Type B pancreatic cell (in vitro differentiated cells): Measurements from ENCODE around the gene KLK14. TPM values are rescaled to one million over a fixed set of nuclear protein-coding genes. Genes with fewer than 3 reads are reported as not detected.

ENCODE experiments used
- DNase-seq: peaks from one replicate; pipeline ENCODE4 v3.0.0; 2021; ENCODE audit warnings: mixed read lengths; ENCODE audit not compliant: unreplicated experiment; ENCODE audit errors: extremely low spot score
- H3K27ac Mint-ChIP-seq: 2 replicates; pipeline ENCODE4 v1.8.0; 2021; ENCODE audit warnings: mild to moderate bottlenecking, mixed read lengths
- H3K27me3 Mint-ChIP-seq: 2 replicates; pipeline ENCODE4 v1.8.0; 2021; ENCODE audit warnings: mixed read lengths
- H3K36me3 Mint-ChIP-seq: 2 replicates; pipeline ENCODE4 v1.8.0; 2021; ENCODE audit warnings: mixed read lengths
- H3K4me1 Mint-ChIP-seq: one replicate; pipeline ENCODE4 v1.8.0; 2021; ENCODE audit warnings: mixed read lengths; ENCODE audit not compliant: unreplicated experiment
- H3K4me3 Mint-ChIP-seq: 2 replicates; pipeline ENCODE4 v1.8.0; 2021; ENCODE audit warnings: mild to moderate bottlenecking, mixed read lengths
- H3K9me3 Mint-ChIP-seq: 2 replicates; pipeline ENCODE4 v1.8.0; 2021; ENCODE audit warnings: mixed read lengths
- CTCF ChIP-seq: fragments of 200-600 bp; sonication (generic); conservative IDR thresholded peaks from 2 replicates; pipeline ENCODE4 v1.5.0; 2021; ENCODE audit warnings: antibody characterized with exemption, mild to moderate bottlenecking
- total RNA-seq: library from RNA; stranded (reverse); gene quantifications from 2 replicates; pipeline ENCODE4 v1.2.1, GENCODE V29; 2021; ENCODE audit warnings: low replicate concordance

The KLK14 gene
- total RNA-seq, 1 donor from 2014 or later, result 0.43 TPM

- no peak for DNase-seq
- Mint-ChIP-seq H3K27me3 (peaks cover 36% of the 10 kb centered on the region), H3K36me3 (no peaks in the 10 kb centered on the region), H3K9me3 (no peaks in the 10 kb centered on the region), H3K4me3 (no peak overlapping the region), H3K27ac (no peak overlapping the region), H3K4me1 (no peaks in the 10 kb centered on the region)
- TF ChIP-seq CTCF, result no peak
Observed at GRCh38 chr19:51119101-51119500, 36.4 kb upstream of the KLK14 start.

- Mint-ChIP-seq H3K4me3 (no peak overlapping the region), H3K27me3 (peaks cover 33% of the 10 kb centered on the region), H3K27ac (no peak overlapping the region), H3K9me3 (no peaks in the 10 kb centered on the region), H3K36me3 (no peaks in the 10 kb centered on the region), H3K4me1 (no peaks in the 10 kb centered on the region)
- TF ChIP-seq CTCF, result no peak
- no peak for DNase-seq
Observed at GRCh38 chr19:51116736-51117286, 34.1 kb upstream of the KLK14 start.

- H3K27ac Mint-ChIP-seq, result no peak overlapping the region
- H3K9me3 Mint-ChIP-seq, result no peaks in the 10 kb centered on the region
- no peak overlapping the region for H3K4me3 Mint-ChIP-seq
- TF ChIP-seq CTCF, result no peak
- H3K36me3 Mint-ChIP-seq, result no peaks in the 10 kb centered on the region
- no peak for DNase-seq
- peaks cover 32% of the 10 kb centered on the region for H3K27me3 Mint-ChIP-seq
- H3K4me1 Mint-ChIP-seq, result no peaks in the 10 kb centered on the region
Observed at GRCh38 chr19:51114087-51114729, 31.5 kb upstream of the KLK14 start.

- Mint-ChIP-seq H3K27me3 (peaks cover 20% of the 10 kb centered on the region), H3K27ac (no peak overlapping the region), H3K4me3 (no peak overlapping the region), H3K9me3 (no peaks in the 10 kb centered on the region), H3K36me3 (no peaks in the 10 kb centered on the region), H3K4me1 (peaks cover 12% of the 10 kb centered on the region)
- TF ChIP-seq CTCF, result peak; percentile 52
- DNase-seq, result no peak
Observed at GRCh38 chr19:51111606-51112005, 28.9 kb upstream of the KLK14 start.

GRCh38 chr19:51110666-51110971 lies 27.9 kb upstream of the KLK14 start:
- Mint-ChIP-seq H3K27me3 (peaks cover 15% of the 10 kb centered on the region), H3K27ac (no peak overlapping the region), H3K4me3 (peak overlapping the region; percentile 39), H3K36me3 (peaks cover 4% of the 10 kb centered on the region), H3K4me1 (peaks cover 12% of the 10 kb centered on the region), H3K9me3 (no peaks in the 10 kb centered on the region)
- DNase-seq, result no peak
- TF ChIP-seq CTCF, result no peak
